Dermis lymphatic vessel endothelial cell (primary cell): ENCODE data around the gene NTMT1. TPM values are rescaled to one million over a fixed set of nuclear protein-coding genes. Genes with fewer than 3 reads are reported as not detected.

ENCODE experiments used
- total RNA-seq: library from RNA; depleted of rRNA; stranded (reverse); fragments of >200 nt; gene quantifications from 2 replicates; pipeline ENCODE4 v1.2.1, GENCODE V29; 2014

Gene NTMT1, protein sequence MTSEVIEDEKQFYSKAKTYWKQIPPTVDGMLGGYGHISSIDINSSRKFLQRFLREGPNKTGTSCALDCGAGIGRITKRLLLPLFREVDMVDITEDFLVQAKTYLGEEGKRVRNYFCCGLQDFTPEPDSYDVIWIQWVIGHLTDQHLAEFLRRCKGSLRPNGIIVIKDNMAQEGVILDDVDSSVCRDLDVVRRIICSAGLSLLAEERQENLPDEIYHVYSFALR
- 19.8 and 20.4 TPM in 2 replicates for total RNA-seq

DNA sequence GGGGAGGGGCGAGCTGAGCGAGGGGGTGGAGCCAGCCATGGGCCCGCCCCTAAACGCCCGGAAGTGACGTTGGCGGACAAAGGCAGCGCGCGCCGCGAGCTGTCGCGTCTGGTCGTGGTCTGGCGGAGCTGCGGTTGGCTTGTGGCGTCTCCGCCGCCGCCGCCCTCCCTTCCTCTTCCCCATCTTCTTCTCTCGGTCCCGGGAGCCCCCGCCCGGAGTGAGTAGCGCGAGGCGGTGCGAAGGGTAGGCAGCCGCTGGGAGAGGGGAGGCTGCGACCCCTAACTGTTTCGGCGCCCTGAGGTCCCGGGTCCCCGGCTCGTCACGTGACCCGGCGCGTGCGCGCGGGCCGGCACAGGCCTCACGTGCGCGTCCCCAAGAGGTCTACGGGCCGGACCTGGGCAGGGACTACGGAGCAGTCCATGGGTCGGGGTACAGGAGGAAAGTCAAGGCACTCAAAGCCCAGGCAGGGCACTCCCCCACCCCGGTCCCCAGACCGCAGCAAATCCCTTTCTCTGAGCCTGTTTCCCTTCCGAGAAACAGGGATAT, at the start of gene NTMT1:
Gene NTMT1, plus strand, starts transcription at position 85 of the 546 bp plus-strand sequence. CDS start 6,541 bp downstream, outside the sequence.

DNA sequence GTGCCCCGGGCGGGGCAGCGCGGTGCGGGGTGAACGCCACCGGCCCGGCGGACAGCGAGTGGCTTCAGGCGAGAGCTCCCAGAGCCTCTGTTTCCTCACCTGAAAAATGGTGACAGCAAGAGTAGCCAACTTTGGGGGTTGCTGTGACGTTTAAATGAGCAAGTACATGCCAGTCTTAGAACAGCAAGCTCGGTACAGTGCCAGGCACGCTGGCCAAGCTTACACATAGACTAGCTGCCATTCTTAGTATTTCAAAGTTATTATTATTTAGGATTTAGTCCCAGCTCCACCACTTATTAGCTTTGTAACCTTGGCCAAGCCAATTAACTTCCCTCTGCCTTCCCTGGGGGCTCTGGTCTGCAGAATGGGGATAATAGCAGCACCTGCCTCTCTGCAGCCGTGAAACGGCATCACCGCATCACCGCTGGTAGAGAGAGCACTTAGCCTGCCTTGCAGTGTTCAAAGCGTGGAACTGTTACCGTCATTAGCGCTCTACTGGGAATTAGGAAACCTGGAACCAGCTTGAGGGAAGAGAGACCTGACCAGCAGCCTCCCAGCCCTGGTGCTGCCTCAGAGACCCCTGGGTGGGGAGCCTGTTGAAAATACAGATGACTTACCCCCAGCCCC, 5.2 kb upstream of the NTMT1 start, which contains the start of gene C9orf50:
Gene C9orf50, minus strand, starts transcription at position 433 of the 627 bp plus-strand sequence. CDS start 527 bp downstream, outside the sequence.

DNA sequence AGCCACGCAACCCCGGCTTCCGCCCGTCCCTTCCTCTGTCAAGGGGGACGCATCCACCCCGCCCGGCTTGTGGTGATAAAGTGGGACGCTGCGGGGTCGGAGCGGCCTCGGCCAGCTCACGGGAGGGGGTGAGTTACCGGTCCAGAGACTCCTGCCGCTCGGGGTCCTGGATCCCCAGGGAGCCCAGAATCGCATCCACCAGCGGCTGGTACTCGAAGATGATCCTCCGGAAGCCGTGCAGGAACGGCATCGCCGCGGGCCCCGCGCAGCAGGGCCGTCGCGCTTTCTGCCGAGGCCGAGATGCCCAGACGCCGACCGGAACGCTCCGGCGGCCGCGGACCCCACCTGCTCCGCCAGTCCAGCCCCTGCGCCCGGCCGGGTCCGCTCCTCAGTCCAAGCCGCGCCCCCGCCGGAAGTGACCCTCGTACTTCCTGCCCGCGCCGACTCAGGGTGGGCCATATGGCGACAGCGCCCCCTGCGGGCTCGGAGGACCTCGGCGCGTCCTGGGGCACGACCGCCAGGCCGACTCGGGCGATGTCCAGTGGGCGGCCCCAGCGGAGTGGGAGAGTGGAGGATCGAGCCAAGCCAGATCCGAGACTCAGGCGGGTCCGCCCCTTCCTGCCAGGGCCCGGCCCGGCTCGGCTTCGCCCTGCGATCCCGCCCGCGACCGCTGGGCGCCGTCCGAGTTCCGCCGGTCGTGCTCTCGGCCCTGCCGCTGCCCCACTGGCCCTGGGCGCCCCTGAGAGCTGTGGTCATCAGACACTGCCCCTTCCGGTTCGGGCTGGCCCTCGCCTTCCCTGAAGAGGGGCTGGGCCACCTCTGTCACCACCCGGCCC, 16.0 kb downstream of the NTMT1 start, which contains the start of gene ASB6:
Gene ASB6, minus strand, starts transcription at position 402 of the 836 bp plus-strand sequence. Its CDS starts 152 bp downstream, at position 250.

DNA sequence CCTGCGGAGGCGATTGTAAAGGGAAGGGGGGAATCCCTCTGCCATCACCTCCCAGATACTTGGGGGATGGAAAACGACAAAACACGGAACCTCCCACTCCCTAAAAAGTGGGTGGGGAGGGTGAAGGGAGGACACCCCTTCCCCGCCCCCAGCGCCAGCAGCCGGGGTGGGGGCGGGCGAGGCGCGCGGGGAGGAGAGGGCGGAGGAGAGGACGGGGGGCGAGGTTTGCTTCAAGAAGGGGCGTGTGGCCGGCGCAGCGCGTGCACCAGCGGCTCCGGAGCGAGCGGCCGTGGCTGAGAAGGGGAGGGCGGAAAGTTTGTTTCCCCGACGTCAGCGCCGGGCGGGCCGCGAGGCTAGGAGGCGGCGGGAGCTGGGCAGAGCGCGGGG, 39.4 kb downstream of the NTMT1 start, which contains the start of gene PRRX2:
Gene PRRX2, plus strand, starts transcription at position 259 of the 387 bp plus-strand sequence. CDS start 221 bp downstream, outside the sequence.

Other genes with a start within 250 kb of the NTMT1 start
- gene C9orf50, start 5.1 kb upstream of the NTMT1 start, total RNA-seq, result not detected in 2 replicates
- 9.5 and 10.2 TPM in 2 replicates for gene ASB6, start 16.0 kb downstream of the NTMT1 start, total RNA-seq
- 0.17 and 0.33 TPM in 2 replicates for gene PRRX2, start 39.5 kb downstream of the NTMT1 start, total RNA-seq
- gene PTGES, start 126.9 kb downstream of the NTMT1 start, total RNA-seq, result 0.09 and 0.65 TPM in 2 replicates
- 22.3 and 25.5 TPM in 2 replicates for gene TOR1B, start 177.0 kb downstream of the NTMT1 start, total RNA-seq
- gene TOR1A, start 198.0 kb downstream of the NTMT1 start, total RNA-seq, result 23.1 and 25.4 TPM in 2 replicates
- gene C9orf78, start 209.1 kb downstream of the NTMT1 start, total RNA-seq, result 31.4 and 32.0 TPM in 2 replicates
- gene USP20, start 209.3 kb downstream of the NTMT1 start, total RNA-seq, result 5.5 TPM in 2 replicates